ENCODE data around the gene SSX2IP.
"Not testable (repeated sequence)": the region's sequence is repeated elsewhere in the genome, so short reads cannot be mapped to it uniquely, and the experiment has no call there.

Gene SSX2IP

GRCh38 chr1:84613887-84614286 is 76.4 kb downstream of the SSX2IP start:
- no peak for DNase-seq

GRCh38 chr1:84613026-84613425 is 77.2 kb downstream of the SSX2IP start:
- DNase-seq = no peak

GRCh38 chr1:84611796-84612195 is 78.5 kb downstream of the SSX2IP start:
- DNase-seq = no peak

GRCh38 chr1:84611091-84611490 is 79.2 kb downstream of the SSX2IP start:
- DNase-seq = no peak

- DNase-seq = no peak
Measured at GRCh38 chr1:84606977-84607376, 83.3 kb downstream of the SSX2IP start.

GRCh38 chr1:84605157-84605556 is 85.1 kb downstream of the SSX2IP start:
- DNase-seq = no peak

GRCh38 chr1:84603941-84604830 is 86.1 kb downstream of the SSX2IP start:
- no peak for DNase-seq

GRCh38 chr1:84603223-84603622 is 87.0 kb downstream of the SSX2IP start:
- DNase-seq = no peak

- no peak for DNase-seq
Measured at GRCh38 chr1:84600796-84601195, 89.5 kb downstream of the SSX2IP start.

- DNase-seq = no peak
Measured at GRCh38 chr1:84598846-84599741, 91.2 kb downstream of the SSX2IP start.

- no peak for DNase-seq
Measured at GRCh38 chr1:84598418-84598817, 91.8 kb downstream of the SSX2IP start.

- DNase-seq = no peak
Measured at GRCh38 chr1:84597011-84597410, 93.2 kb downstream of the SSX2IP start.

GRCh38 chr1:84594959-84595358 is 95.3 kb downstream of the SSX2IP start:
- DNase-seq = not testable (repeated sequence)
